Stimulated activated CD4-positive, alpha-beta T cell treated with anti-CD3 and anti-CD28 coated beads, Interleukin-1b, Interleukin-23, amount 100 ng/mL, for 1 hour (primary cell): ENCODE data around the gene CDK2AP2.

Experiments
- DNase-seq, 2 donors: peaks; one replicate each; pipeline ENCODE4 v3.0.0-alpha.2; 2020; ENCODE audit warnings: low read depth in 2 of 2

CDK2AP2 gene

GRCh38 chr11:67503119-67504004, 4.6 kb downstream of the CDK2AP2 start:
- no peak for DNase-seq

- DNase-seq: no peak
Measured at GRCh38 chr11:67502328-67502979, 5.5 kb downstream of the CDK2AP2 start.

- no peak for DNase-seq
Measured at GRCh38 chr11:67501854-67502253, 6.1 kb downstream of the CDK2AP2 start.

GRCh38 chr11:67500831-67501715, 6.9 kb downstream of the CDK2AP2 start:
- DNase-seq: no peak

GRCh38 chr11:67500484-67500821, 7.5 kb downstream of the CDK2AP2 start:
- DNase-seq: no peak

- DNase-seq: no peak
Measured at GRCh38 chr11:67499808-67500483, 8.0 kb downstream of the CDK2AP2 start.

GRCh38 chr11:67498544-67498972, 9.4 kb downstream of the CDK2AP2 start:
- DNase-seq: no peak

- no peak for DNase-seq
Measured at GRCh38 chr11:67497656-67498291, 10.2 kb downstream of the CDK2AP2 start.

- no peak for DNase-seq
Measured at GRCh38 chr11:67496113-67496512, 11.8 kb downstream of the CDK2AP2 start.

GRCh38 chr11:67495234-67496005, 12.5 kb downstream of the CDK2AP2 start:
- DNase-seq: no peak

- no peak for DNase-seq
Measured at GRCh38 chr11:67494371-67495233, 13.4 kb downstream of the CDK2AP2 start.

- no peak for DNase-seq
Measured at GRCh38 chr11:67493548-67494370, 14.2 kb downstream of the CDK2AP2 start.

GRCh38 chr11:67492801-67493547, 15.0 kb downstream of the CDK2AP2 start:
- no peak for DNase-seq

GRCh38 chr11:67492069-67492727, 15.8 kb downstream of the CDK2AP2 start:
- no peak for DNase-seq

GRCh38 chr11:67491276-67492068, 16.5 kb downstream of the CDK2AP2 start:
- DNase-seq: no peak

GRCh38 chr11:67490727-67491065, 17.3 kb downstream of the CDK2AP2 start:
- no peak for DNase-seq
